GM12892 (cell line): ENCODE measurements around the gene RNASE2.

ENCODE experiments used
- POLR2A ChIP-seq: IDR thresholded peaks from 2 replicates; pipeline ENCODE4 v1.6.1; 2011; ENCODE audit warnings: low read depth, low read length, control low read depth
- POLR2AphosphoS5 ChIP-seq: IDR thresholded peaks from 2 replicates; pipeline ENCODE4 v1.6.1; 2011; ENCODE audit warnings: low read depth, low read length, control low read depth
- TAF1 ChIP-seq: IDR thresholded peaks from 2 replicates; pipeline ENCODE4 v1.6.1; 2011; ENCODE audit warnings: low read depth, mild to moderate bottlenecking, control low read depth, low read length, borderline replicate concordance

DNA sequence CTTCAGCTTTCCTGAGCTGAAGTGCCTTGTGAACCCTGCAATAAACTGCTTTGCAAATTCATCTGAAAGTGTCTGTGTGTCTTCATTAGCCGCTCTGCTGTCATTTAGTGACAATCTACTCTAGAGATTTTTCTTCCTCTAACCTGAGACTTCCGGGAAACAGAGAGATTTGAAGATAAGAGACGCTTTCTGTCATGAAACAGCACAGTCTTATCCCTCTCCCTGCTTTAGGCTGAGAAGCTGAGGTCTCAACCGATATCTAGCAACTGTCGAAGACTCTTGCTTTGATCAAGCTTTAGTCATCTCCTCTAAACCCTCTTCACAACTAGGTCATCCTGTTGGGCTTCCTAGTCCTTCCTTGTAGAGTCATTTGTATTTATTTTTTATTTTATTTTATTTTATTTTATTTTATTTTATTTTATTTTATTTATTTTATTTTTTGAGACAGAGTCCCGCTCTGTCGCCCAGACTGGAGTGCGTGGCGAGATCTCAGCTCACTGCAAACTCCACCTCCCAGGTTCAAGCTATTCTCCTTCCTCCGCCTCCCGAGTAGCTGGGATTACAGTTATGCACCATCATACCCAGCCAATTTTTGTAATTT is 1.2 kb downstream of the RNASE2 start:
- TF ChIP-seq TAF1 (no peak), POLR2A (no peak), POLR2AphosphoS5 (no peak)
